MM.1S (cell line): ENCODE results near the gene AKAP5.

ENCODE experiments used
- CTCF ChIP-seq: fragments of 300-600 bp; sonication (generic); IDR thresholded peaks from 2 replicates; pipeline ENCODE4 v1.5.1; 2016; ENCODE audit warnings: antibody characterized with exemption, low read length, mixed read lengths
- EZH2 ChIP-seq: fragments of 300-600 bp; sonication (generic); optimal IDR thresholded peaks from 2 replicates; pipeline ENCODE3; 2017; ENCODE audit warnings: low read depth, mild to moderate bottlenecking, antibody characterized with exemption, low read length, mixed read lengths

- TF ChIP-seq EZH2 (no peak), CTCF (no peak)
Observed at GRCh38 chr14:64450255-64450654, 15.0 kb upstream of the AKAP5 start.
